NK-92 (cell line): Measurements from ENCODE around the gene ZNF319.
"Not testable (repeated sequence)": the region's sequence is repeated elsewhere in the genome, so short reads cannot be mapped to it uniquely, and the experiment has no call there.

Source experiments
- DNase-seq: peaks from one replicate; lab custom pipeline; 2025; ENCODE audit not compliant: unreplicated experiment; lab: John Stamatoyannopoulos, UW

ZNF319 gene

GRCh38 chr16:57979006-57979585 lies 21.4 kb downstream of the ZNF319 start:
- DNase-seq: no peak

- not testable (repeated sequence) for DNase-seq
Observed at GRCh38 chr16:57978070-57978465, 22.4 kb downstream of the ZNF319 start.

DNA sequence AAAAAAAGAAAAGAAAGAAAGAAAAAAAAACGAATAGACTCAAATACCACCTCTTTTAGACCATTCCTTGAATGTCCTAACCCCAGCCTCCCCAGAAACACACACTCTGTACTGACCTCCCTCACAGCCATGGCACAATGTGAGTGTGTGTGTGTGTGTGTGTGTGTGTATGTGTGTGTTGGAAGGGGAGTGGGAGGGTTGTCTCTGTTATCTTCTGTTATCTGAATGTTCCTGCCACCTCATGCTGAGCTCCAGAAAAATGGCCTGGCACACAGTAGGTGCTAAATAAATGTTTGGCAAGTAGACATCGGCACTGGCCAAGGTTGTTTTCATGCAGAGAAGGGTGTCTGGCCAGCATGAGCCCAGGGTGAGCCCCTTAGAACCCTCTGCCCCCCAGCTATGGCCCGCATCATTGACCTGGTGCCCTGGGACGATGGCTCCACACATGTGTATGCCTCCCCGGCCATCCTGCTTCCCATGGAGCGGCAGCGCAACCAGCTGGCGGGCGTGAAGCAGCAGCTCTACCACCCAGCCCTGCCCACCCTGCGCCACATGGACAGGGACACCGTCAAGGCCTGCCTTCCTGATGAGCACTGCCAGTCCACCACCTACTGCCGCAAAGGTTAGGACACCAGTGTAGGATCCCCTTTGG lies 22.9 kb downstream of the ZNF319 start:
- DNase-seq: no peak

GRCh38 chr16:57976331-57976796 lies 24.1 kb downstream of the ZNF319 start:
- no peak for DNase-seq

DNA sequence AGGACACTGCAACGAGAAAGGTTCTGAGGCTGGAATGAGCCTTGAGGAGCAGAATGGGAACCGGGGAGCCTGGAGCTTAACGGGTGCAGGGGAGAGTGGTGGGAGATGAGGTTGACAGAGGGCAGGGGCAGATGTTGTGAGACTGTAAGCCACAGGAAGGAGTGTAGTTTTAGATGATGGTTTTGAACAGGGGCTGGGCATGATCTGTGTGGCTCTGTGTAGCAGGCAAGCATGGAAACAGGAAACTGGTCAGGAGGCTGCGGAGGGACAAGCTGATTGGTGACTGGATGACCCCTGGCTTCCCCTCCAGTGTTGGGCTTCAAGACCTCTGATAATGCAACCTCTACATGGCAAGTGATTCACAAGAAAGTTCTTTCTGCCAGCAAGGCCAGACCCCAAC lies 28.2 kb downstream of the ZNF319 start:
- DNase-seq: no peak

DNA sequence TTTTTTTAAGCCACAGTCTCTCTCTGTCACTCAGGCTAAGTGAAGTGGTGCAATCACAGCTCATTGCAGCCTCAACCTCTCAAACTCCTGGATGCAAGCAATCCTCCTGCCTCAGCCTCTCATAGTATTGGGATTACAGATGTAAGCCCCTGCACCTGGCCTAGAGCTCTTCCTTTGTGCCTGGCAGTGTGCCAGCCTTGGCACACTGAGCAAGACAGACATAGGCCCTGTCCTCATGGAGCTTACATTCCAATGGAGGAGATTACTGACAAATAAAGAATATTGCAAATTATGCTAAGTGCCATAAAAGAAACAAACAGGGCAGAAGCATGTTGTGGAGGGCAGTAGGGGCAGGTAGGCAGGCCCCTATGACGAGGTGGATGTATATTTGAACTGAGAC lies 28.6 kb downstream of the ZNF319 start:
- DNase-seq: no peak

GRCh38 chr16:57970970-57971369 lies 29.5 kb downstream of the ZNF319 start, which contains the start of gene CNGB1:
Gene CNGB1, minus strand, starts transcription at chr16:57971128. Its CDS starts 3,842 bp downstream, at chr16:57967286.
- no peak for DNase-seq

DNA sequence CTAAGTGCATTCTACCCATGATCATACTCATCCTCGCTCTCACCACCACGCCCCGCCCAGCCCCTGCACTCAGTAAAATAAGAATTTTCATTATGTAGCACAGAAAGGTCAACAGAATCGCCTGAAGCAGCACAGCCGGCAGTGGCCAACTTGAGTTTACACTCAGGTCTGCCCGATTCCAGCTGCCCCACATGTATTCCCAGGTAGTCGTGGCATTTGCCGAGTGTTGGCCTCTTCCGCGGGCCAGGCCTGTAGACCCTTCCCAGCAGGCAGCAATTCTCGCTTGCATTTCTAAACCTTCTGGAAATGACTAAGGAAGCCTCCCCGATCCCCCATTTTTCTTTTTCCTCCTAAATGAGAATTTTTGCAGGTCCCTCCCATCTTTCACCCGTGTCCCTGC lies 30.2 kb downstream of the ZNF319 start:
- no peak for DNase-seq

- DNase-seq: no peak
Observed at GRCh38 chr16:57969451-57970123, 30.9 kb downstream of the ZNF319 start.

DNA sequence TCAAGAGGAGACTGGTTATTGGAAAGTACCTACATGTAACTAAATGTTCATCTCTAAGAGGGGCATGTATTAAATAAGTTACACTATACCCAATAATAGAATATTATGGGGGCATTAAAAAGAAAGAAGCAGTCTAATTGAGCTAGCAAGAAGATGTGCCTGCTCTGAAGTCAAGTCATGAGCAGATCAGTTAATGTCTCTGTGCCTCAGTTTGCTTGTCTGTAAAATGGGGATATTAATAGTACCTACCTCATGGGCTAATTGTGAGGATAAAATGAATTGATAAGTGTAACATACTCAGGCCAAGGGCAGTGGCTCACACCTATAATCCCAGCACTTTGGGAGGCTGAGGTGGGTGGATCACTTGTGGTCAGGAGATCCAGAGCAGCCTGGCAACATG lies 32.6 kb downstream of the ZNF319 start:
- DNase-seq: no peak

GRCh38 chr16:57966986-57967385 lies 33.5 kb downstream of the ZNF319 start:
- DNase-seq: no peak

GRCh38 chr16:57966204-57966771 lies 34.2 kb downstream of the ZNF319 start:
- no peak for DNase-seq

DNA sequence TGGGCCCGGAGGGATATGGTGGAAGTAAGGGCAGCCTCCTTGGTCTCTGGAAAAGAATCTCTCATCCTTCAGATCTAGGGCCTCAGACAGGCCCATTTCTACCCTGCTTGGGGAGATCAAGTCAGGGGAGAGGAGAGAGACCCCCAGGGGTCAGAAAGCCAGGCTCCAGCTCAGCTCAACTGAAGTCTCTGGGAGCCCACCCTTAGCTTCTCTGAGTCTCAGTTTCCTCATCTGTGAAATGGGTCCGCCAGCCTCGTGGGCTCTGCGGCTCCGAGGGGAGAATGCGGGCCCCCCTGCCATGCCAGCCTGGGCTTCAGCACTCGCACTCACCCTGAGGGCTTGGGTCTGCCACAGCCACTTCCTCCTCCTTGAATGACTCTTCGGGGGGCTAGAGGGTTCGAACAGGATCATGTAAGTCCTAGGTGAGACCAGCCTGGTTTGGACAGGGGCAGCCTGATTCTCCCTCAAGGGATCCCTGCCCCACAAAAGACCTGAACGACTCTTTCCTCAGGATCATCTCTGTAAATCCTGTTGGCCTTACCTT lies 36.2 kb downstream of the ZNF319 start:
- DNase-seq: no peak

DNA sequence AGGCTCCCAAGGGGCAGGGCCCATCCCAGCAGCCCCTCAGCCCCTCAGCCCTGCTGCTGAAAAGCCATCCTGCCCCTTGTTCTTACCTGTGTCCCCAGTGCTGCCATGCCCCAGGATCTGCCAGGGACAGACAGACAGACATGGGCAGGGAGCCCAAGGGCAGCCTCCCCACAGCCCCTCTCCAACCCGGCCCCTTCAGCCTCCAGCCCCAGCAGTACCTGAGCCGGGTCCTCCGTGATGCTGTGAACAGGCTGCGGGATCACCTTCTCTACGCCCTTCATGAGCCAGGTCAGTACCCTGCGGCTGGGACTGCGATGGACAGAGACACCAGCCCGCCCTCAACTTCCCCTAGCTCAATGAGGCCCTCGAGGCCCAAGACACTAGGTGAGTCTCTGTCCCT lies 37.7 kb downstream of the ZNF319 start:
- DNase-seq: no peak

- no peak for DNase-seq
Observed at GRCh38 chr16:57962046-57962445, 38.4 kb downstream of the ZNF319 start.

DNA sequence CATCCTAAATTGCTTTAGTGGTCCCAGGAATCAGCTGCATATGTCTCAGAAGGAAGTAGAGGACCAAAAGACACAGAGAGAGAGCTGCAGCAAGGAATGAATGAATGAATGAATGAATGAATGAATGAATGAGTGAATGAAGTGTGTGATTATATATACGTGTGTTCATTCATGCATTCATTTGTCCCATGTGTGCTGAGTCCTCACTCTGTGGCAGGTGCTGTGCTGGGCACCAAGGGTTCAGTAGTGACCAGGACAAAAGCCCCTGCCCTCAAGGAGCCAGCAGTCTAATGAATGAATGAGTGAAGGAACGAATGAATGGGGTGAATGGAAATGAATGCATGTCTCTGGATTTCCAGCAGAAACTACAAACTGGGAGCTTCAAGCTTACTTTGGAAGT lies 38.9 kb downstream of the ZNF319 start:
- no peak for DNase-seq

- DNase-seq: no peak
Observed at GRCh38 chr16:57960826-57961472, 39.5 kb downstream of the ZNF319 start.

DNA sequence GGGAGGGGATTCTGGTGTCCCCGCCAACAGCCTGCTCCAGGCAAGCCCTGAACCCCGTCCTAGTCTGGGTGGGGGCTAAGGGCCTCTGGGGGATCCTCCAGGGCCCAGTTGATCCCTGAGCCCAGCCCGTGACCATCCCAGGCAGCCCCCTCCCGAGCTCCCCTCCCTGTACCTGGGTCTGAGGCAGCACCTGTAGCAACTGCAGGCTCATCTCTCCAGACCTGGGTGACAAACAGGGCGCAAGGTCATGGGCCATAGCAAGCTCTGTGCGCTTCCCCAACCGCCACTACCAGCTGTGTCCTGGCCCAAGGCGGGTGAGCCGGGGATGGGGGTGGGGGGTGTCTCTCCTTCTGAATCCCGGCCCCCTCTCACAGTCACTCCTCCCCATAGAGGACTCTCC lies 40.2 kb downstream of the ZNF319 start:
- no peak for DNase-seq

GRCh38 chr16:57959804-57960203 lies 40.7 kb downstream of the ZNF319 start:
- no peak for DNase-seq

GRCh38 chr16:57959121-57959520 lies 41.4 kb downstream of the ZNF319 start:
- DNase-seq: no peak

DNA sequence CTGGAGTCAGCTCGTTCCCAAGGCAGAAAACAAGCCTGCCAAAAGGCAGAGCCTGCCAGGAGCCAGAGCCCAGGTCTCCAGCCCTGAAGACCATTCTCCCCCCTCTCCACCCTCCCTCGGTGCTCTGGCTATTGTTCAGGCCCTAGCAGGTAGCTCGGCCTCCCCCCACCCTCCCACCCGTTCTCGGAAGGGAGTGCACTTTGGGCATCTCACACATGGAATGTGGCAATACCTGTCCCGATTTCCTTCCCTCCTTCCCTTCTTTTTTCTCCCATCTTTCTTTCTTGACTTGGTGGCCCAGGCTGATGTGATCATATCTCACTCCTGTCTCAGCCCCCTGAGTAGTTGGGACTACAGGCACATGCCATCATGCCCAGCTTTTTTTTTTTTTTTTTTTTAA lies 41.9 kb downstream of the ZNF319 start:
- DNase-seq: no peak
